HL-60 (cell line): ENCODE data around the gene CASKIN2.

Experiments used
- CTCF ChIP-seq: IDR thresholded peaks from one replicate; pipeline ENCODE4 v1.5.1; 2011; ENCODE audit warnings: low read length, control low read depth, inconsistent platforms; ENCODE audit not compliant: insufficient read depth
- GABPA ChIP-seq: IDR thresholded peaks from 2 replicates; pipeline ENCODE4 v1.6.1; 2012; ENCODE audit warnings: low read depth
- POLR2AphosphoS5 ChIP-seq: IDR thresholded peaks from 2 replicates; pipeline ENCODE4 v1.6.1; 2012; ENCODE audit warnings: low read depth
- REST ChIP-seq: IDR thresholded peaks from 2 replicates; pipeline ENCODE4 v1.6.1; 2012; ENCODE audit warnings: low read depth; ENCODE audit not compliant: insufficient replicate concordance
- SPI1 ChIP-seq: IDR thresholded peaks from 2 replicates; pipeline ENCODE4 v1.6.1; 2012; ENCODE audit warnings: low read depth, mild to moderate bottlenecking, borderline replicate concordance

DNA sequence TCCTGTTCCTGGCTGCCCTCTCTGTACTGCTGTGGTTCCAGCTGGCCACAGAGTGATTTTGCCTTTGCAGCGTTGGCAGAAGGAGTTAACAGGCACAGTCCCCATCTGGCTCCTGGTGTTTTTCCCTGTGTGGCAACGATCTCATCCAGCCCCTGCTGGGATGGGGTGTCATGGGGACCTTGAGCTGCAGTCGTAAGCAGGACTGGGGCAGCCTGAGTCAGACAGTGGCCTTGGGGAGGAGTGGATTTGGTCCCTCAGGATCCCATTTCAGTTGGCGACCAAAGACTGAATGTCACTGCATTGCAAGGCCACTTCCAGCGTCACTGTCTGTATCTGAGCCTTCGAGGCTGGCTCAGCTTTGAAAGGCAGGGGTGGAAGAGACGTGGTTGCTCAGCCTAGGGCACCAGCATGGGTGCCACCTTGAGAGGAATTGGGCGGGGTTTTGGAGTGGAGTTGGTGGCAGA lies 47.0 kb downstream of the CASKIN2 start:
- TF ChIP-seq POLR2AphosphoS5 (no peak), CTCF (no peak), GABPA (no peak), SPI1 (no peak), REST (no peak)
